Measurements from ENCODE around the gene FGA. TPM values are rescaled to one million over a fixed set of nuclear protein-coding genes. Genes with fewer than 3 reads are reported as not detected.

Gene FGA
- total RNA-seq, 1 experiment from 2014 or later, result not detected

DNA sequence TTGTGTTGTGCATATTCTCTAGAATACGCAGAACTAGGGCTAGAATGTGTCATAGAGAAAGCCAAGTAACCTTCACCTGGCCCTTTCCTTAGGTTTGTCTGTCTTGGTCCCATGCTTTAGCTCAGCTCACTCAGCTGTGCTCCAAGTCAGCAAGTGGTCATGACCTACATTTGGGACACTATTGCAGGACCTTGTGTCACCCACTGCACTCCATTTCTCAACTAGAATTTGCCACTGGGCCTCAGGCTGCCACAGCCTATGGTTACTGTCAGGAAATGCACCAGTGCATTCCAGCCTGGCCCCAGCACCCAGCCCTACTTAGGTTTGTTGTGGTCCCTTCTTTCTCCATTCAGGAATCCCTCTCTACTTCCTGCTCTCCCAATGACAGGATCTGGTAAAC is 29.6 kb upstream of the FGA start:
- no peak overlapping the region for H3K27ac ChIP-seq (ENCODE audit: low read depth, low read length, poor library complexity, severe bottlenecking)
- H3K36me3 ChIP-seq (ENCODE audit: insufficient read depth, low read length, poor library complexity, severe bottlenecking), result no peaks in the 10 kb centered on the region
- TF ChIP-seq, protein P1, sequence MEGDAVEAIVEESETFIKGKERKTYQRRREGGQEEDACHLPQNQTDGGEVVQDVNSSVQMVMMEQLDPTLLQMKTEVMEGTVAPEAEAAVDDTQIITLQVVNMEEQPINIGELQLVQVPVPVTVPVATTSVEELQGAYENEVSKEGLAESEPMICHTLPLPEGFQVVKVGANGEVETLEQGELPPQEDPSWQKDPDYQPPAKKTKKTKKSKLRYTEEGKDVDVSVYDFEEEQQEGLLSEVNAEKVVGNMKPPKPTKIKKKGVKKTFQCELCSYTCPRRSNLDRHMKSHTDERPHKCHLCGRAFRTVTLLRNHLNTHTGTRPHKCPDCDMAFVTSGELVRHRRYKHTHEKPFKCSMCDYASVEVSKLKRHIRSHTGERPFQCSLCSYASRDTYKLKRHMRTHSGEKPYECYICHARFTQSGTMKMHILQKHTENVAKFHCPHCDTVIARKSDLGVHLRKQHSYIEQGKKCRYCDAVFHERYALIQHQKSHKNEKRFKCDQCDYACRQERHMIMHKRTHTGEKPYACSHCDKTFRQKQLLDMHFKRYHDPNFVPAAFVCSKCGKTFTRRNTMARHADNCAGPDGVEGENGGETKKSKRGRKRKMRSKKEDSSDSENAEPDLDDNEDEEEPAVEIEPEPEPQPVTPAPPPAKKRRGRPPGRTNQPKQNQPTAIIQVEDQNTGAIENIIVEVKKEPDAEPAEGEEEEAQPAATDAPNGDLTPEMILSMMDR (conservative IDR thresholded peaks at IDR 0.05; ENCODE audit: low read depth, low read length), result no peak
- TF ChIP-seq EZH2 (IDR thresholded peaks at IDR 0.05; ENCODE audit: borderline replicate concordance, low read depth, low read length, poor library complexity, severe bottlenecking), result no peak
- H3K9me3 ChIP-seq (ENCODE audit: low read depth, low read length, poor library complexity, severe bottlenecking), result no peaks in the 10 kb centered on the region
- no peaks in the 10 kb centered on the region for H3K4me1 ChIP-seq (ENCODE audit: insufficient read depth, low read length, poor library complexity, severe bottlenecking)
- no peak overlapping the region for H3K4me3 ChIP-seq (ENCODE audit: low read depth, low read length, poor library complexity, severe bottlenecking)
- no TSS peak for BruUV-seq (replicated peaks)
- ChIA-PET POLR2A (ENCODE audit: low non-redundant PET) (no interaction called here), CTCF (interaction anchor here (3.1 kb wide), 1 partner anchor 61 kb away, joined by 38 read pairs; no protein-coding TSS in a partner anchor)
- intact Hi-C loops (cut with micrococcal nuclease; ENCODE audit: unreplicated experiment), result no loop called here
- no peaks in the 10 kb centered on the region for H3K27me3 ChIP-seq (replicated peaks; ENCODE audit: insufficient read depth, low read depth, low read length, poor library complexity)
- DNase-seq (ENCODE audit: low spot score), result no peak

DNA sequence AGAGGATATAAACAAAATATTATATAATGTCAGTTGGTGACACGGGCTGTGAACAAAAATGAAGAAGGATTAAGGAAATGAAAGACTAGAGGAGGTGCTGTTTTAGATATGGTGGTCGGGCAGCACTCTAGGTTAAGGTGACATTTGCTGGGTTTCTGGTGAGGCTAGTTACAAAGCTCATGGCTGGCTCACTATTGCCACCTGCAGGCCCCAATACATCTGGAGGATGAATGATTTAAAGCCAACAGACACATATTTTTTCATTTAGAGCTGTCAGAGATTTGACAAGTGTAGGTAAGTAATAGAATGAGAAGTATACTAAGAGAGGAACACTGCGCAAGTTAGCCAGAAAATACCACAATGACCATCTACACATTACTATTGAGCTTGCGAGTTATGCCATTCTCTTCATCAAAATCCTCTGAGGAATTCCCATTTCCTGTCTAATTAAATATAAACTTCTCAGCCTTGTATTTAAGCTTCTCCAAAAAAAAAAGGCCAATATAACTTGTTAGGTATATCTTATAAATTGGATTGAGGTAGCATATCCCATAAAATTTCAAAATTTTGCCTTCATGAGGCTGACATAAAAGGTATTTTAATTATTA is 28.3 kb upstream of the FGA start:
- BruUV-seq (replicated peaks), result no TSS peak
- no peak overlapping the region for H3K4me3 ChIP-seq (ENCODE audit: low read depth, low read length, poor library complexity, severe bottlenecking)

DNA sequence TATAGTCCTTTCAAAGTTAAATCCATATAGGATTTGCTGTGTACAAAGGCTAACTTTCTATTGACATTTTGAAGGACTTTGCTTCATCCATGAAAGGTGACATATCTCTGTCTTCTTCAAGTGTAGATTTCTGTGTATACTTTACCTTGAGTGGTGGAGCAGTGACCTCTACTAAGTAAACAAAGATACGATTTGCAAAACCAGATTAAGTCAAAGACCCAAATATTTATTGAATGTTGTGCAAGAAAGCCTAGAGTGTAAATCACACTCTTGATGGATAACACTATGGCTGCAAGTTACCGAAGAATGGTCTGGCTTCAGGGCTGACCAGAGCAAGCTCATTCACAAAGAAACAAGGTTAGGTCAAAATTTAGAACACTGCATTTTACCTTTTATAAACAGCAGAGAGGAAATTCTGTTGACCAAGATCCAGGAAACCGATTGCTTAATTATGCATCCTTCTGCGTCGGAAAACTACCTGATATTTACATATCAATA is 27.3 kb upstream of the FGA start:
- BruUV-seq (replicated peaks), result no TSS peak
- TF ChIP-seq EZH2 (IDR thresholded peaks at IDR 0.05; ENCODE audit: borderline replicate concordance, low read depth, low read length, poor library complexity, severe bottlenecking), result no peak
- TF ChIP-seq, protein P1 (conservative IDR thresholded peaks at IDR 0.05; ENCODE audit: low read depth, low read length), result no peak
- no peak for DNase-seq (ENCODE audit: low spot score)
- H3K36me3 ChIP-seq (ENCODE audit: insufficient read depth, low read length, poor library complexity, severe bottlenecking), result no peaks in the 10 kb centered on the region
- no peaks in the 10 kb centered on the region for H3K27me3 ChIP-seq (replicated peaks; ENCODE audit: insufficient read depth, low read depth, low read length, poor library complexity)
- no peaks in the 10 kb centered on the region for H3K9me3 ChIP-seq (ENCODE audit: low read depth, low read length, poor library complexity, severe bottlenecking)
- intact Hi-C loops (cut with micrococcal nuclease; ENCODE audit: unreplicated experiment), result loop anchor here (1.0 to 5.0 kb wide), 2 partner anchors 66 to 291 kb away; no protein-coding TSS in a partner anchor
- H3K4me1 ChIP-seq (ENCODE audit: insufficient read depth, low read length, poor library complexity, severe bottlenecking), result no peaks in the 10 kb centered on the region
- H3K4me3 ChIP-seq (ENCODE audit: low read depth, low read length, poor library complexity, severe bottlenecking), result no peak overlapping the region
- CTCF ChIA-PET, result interaction anchor here (3.1 kb wide), 1 partner anchor 59 kb away, joined by 38 read pairs; no protein-coding TSS in a partner anchor
- POLR2A ChIA-PET (ENCODE audit: low non-redundant PET), result no interaction called here
- no peak overlapping the region for H3K27ac ChIP-seq (ENCODE audit: low read depth, low read length, poor library complexity, severe bottlenecking)

More for the DNA sequence above, 28.3 kb upstream of the FGA start:
- Histone ChIP-seq H3K4me1 (ENCODE audit: insufficient read depth, low read length, poor library complexity, severe bottlenecking) (no peaks in the 10 kb centered on the region), H3K27me3 (replicated peaks; ENCODE audit: insufficient read depth, low read depth, low read length, poor library complexity) (no peaks in the 10 kb centered on the region), H3K36me3 (ENCODE audit: insufficient read depth, low read length, poor library complexity, severe bottlenecking) (no peaks in the 10 kb centered on the region), H3K27ac (ENCODE audit: low read depth, low read length, poor library complexity, severe bottlenecking) (no peak overlapping the region), H3K9me3 (ENCODE audit: low read depth, low read length, poor library complexity, severe bottlenecking) (no peaks in the 10 kb centered on the region)
- intact Hi-C loops (cut with micrococcal nuclease; ENCODE audit: unreplicated experiment), result loop anchor here (1.0 to 5.0 kb wide), 2 partner anchors 67 to 292 kb away; no protein-coding TSS in a partner anchor
- TF ChIP-seq EZH2 (IDR thresholded peaks at IDR 0.05; ENCODE audit: borderline replicate concordance, low read depth, low read length, poor library complexity, severe bottlenecking), result no peak
- TF ChIP-seq, protein P1 (conservative IDR thresholded peaks at IDR 0.05; ENCODE audit: low read depth, low read length), result peak; percentile 75
- CTCF ChIA-PET, result interaction anchor here (0.7 to 3.1 kb wide), 7 partner anchors 9 to 69 kb away, joined by 3 to 38 read pairs (median 4); partner anchors contain the start of gene PLRG1
- peak; percentile 56 for DNase-seq (ENCODE audit: low spot score)
- POLR2A ChIA-PET (ENCODE audit: low non-redundant PET), result no interaction called here

All from A673 (cell line).